DMS114 treated with DMSO at 0.1 percent for 48 hours (cell line): ENCODE results near the gene MVP.

Experiments
- DNase-seq: peaks from one replicate; lab custom pipeline; 2025; ENCODE audit not compliant: unreplicated experiment; lab: John Stamatoyannopoulos, UW

The MVP gene

GRCh38 chr16:29840240-29840639 lies 20.0 kb downstream of the MVP start:
- DNase-seq: no peak

GRCh38 chr16:29841631-29842030 lies 21.4 kb downstream of the MVP start:
- no peak for DNase-seq

- DNase-seq: no peak
These were observed 22.6 kb downstream of the MVP start for GRCh38 chr16:29842732-29843346.

- DNase-seq: no peak
These were observed 23.7 kb downstream of the MVP start for GRCh38 chr16:29843931-29844330.

- DNase-seq: no peak
These were observed 24.5 kb downstream of the MVP start for GRCh38 chr16:29844575-29845331.

- no peak for DNase-seq
These were observed 25.4 kb downstream of the MVP start for GRCh38 chr16:29845656-29846055.

- no peak for DNase-seq
These were observed 28.4 kb downstream of the MVP start for GRCh38 chr16:29848420-29849297.

- no peak for DNase-seq
These were observed 29.2 kb downstream of the MVP start for GRCh38 chr16:29849505-29849904.

GRCh38 chr16:29850998-29851397 lies 30.7 kb downstream of the MVP start:
- DNase-seq: no peak

GRCh38 chr16:29852654-29853053 lies 32.4 kb downstream of the MVP start:
- DNase-seq: no peak

GRCh38 chr16:29854520-29855100 lies 34.3 kb downstream of the MVP start:
- DNase-seq: no peak

- no peak for DNase-seq
These were observed 37.0 kb downstream of the MVP start for GRCh38 chr16:29857133-29857760.

GRCh38 chr16:29858149-29858849 lies 38.0 kb downstream of the MVP start:
- DNase-seq: no peak

- no peak for DNase-seq
These were observed 38.7 kb downstream of the MVP start for GRCh38 chr16:29858974-29859373.

- no peak for DNase-seq
These were observed 40.0 kb downstream of the MVP start for GRCh38 chr16:29860218-29860617.

- no peak for DNase-seq
These were observed 42.2 kb downstream of the MVP start for GRCh38 chr16:29862383-29862883.

- DNase-seq: peak; percentile 96
These were observed 42.8 kb downstream of the MVP start, which contains the start of gene CDIPT for GRCh38 chr16:29862884-29863668. CDIPT (minus strand) TSS chr16:29863226; CDS start chr16:29862857, 369 bp downstream.

GRCh38 chr16:29863669-29863984 lies 43.4 kb downstream of the MVP start:
- DNase-seq: no peak

GRCh38 chr16:29864205-29864604 lies 43.9 kb downstream of the MVP start:
- DNase-seq: no peak
